ENCODE results near the gene DOCK2. TPM values are rescaled to one million over a fixed set of nuclear protein-coding genes. Genes with fewer than 3 reads are reported as not detected.
"Not testable (repeated sequence)": the region's sequence is repeated elsewhere in the genome, so short reads cannot be mapped to it uniquely, and the experiment has no call there.

The DOCK2 gene
- total RNA-seq, 1 experiment from 2014 or later: 1.4 TPM

DNA sequence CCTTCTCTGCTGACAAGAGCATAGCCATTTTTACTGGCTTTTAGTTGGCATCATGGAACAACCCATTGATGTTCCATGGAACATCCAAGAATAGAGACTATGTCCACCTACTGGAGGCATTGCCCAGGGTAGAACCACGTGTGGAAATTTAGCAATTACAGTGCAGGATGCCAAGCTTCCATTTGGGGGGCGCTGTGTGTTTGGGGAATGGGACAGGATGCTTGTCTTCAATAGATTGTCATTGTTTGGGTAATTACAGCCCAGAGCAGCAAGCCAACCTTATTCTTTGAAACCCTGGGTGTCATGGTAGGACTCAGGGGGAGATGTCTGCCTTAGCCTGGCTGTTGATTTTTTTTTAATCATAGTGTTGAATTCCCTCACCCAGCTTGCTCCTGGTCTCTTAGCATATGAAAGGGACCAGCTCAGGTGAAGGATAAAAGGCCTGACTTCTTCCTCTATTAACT, 171.1 kb downstream of the DOCK2 start:
- ATAC-seq (no peak), DNase-seq (ENCODE audit: low read depth, low spot score) (no peak)
- Histone ChIP-seq H3K36me3 (ENCODE audit: control insufficient read depth, insufficient read depth, low read length) (no peaks in the 10 kb centered on the region), H3K4me3 (ENCODE audit: low read depth in 2 of 2, low read length in 2 of 2) (no peak overlapping the region), H3K27me3 (ENCODE audit: control insufficient read depth, insufficient read depth, low read length) (no peaks in the 10 kb centered on the region), H3K9me3 (ENCODE audit: control insufficient read depth, insufficient read depth, low read depth, low read length) (no peaks in the 10 kb centered on the region), H3K4me1 (ENCODE audit: control insufficient read depth, insufficient read depth, low read length) (no peaks in the 10 kb centered on the region), H3K27ac (ENCODE audit: low read length) (no peak overlapping the region)
- ChIA-PET CTCF (no interaction called here), POLR2A (no interaction called here)
- BruUV-seq (replicated peaks): no TSS peak
- in situ Hi-C loops (cut with HindIII; ENCODE audit: low pct_unique_long_range_greater_than_20kb, low sequenced_read_pairs): no loop called here
- TF ChIP-seq POLR2AphosphoS5 (IDR thresholded peaks at IDR 0.05; ENCODE audit: low read depth, low read length) (no peak), TCF7L2 (IDR thresholded peaks at IDR 0.05; ENCODE audit: low read depth, low read length) (no peak), SIN3A (IDR thresholded peaks at IDR 0.05; ENCODE audit: borderline replicate concordance, insufficient read depth, low read depth, low read length) (no peak)
- TF ChIP-seq, protein P1, sequence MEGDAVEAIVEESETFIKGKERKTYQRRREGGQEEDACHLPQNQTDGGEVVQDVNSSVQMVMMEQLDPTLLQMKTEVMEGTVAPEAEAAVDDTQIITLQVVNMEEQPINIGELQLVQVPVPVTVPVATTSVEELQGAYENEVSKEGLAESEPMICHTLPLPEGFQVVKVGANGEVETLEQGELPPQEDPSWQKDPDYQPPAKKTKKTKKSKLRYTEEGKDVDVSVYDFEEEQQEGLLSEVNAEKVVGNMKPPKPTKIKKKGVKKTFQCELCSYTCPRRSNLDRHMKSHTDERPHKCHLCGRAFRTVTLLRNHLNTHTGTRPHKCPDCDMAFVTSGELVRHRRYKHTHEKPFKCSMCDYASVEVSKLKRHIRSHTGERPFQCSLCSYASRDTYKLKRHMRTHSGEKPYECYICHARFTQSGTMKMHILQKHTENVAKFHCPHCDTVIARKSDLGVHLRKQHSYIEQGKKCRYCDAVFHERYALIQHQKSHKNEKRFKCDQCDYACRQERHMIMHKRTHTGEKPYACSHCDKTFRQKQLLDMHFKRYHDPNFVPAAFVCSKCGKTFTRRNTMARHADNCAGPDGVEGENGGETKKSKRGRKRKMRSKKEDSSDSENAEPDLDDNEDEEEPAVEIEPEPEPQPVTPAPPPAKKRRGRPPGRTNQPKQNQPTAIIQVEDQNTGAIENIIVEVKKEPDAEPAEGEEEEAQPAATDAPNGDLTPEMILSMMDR (IDR thresholded peaks at IDR 0.05): peak; percentile 16
- intact Hi-C loops (cut with micrococcal nuclease; ENCODE audit: unreplicated experiment): no loop called here

GRCh38 chr5:169808880-169809279, 171.8 kb downstream of the DOCK2 start:
- H3K9me3 ChIP-seq (ENCODE audit: control insufficient read depth, insufficient read depth, low read depth, low read length); BruUV-seq (replicated peaks); H3K27ac ChIP-seq (ENCODE audit: low read length); DNase-seq (ENCODE audit: low read depth, low spot score); ATAC-seq; H3K36me3 ChIP-seq (ENCODE audit: control insufficient read depth, insufficient read depth, low read length); H3K4me1 ChIP-seq (ENCODE audit: control insufficient read depth, insufficient read depth, low read length); intact Hi-C loops (cut with micrococcal nuclease; ENCODE audit: unreplicated experiment); in situ Hi-C loops (cut with HindIII; ENCODE audit: low pct_unique_long_range_greater_than_20kb, low sequenced_read_pairs); POLR2A ChIA-PET; H3K4me3 ChIP-seq (ENCODE audit: low read depth in 2 of 2, low read length in 2 of 2); CTCF ChIA-PET; H3K27me3 ChIP-seq (ENCODE audit: control insufficient read depth, insufficient read depth, low read length): not testable (repeated sequence)

GRCh38 chr5:169809281-169809680, 172.2 kb downstream of the DOCK2 start:
- CTCF ChIA-PET: no interaction called here
- no TSS peak for BruUV-seq (replicated peaks)
- H3K9me3 ChIP-seq (ENCODE audit: control insufficient read depth, insufficient read depth, low read depth, low read length): no peaks in the 10 kb centered on the region; the same call in 1 of the 2 replicates
- H3K27me3 ChIP-seq (ENCODE audit: control insufficient read depth, insufficient read depth, low read length): no peaks in the 10 kb centered on the region
- H3K36me3 ChIP-seq (ENCODE audit: control insufficient read depth, insufficient read depth, low read length): no peaks in the 10 kb centered on the region
- POLR2A ChIA-PET: no interaction called here
- H3K4me3 ChIP-seq (ENCODE audit: low read depth in 2 of 2, low read length in 2 of 2): no peak overlapping the region
- TF ChIP-seq, protein P1 (IDR thresholded peaks at IDR 0.05): no peak
- no peak for TF ChIP-seq POLR2AphosphoS5 (IDR thresholded peaks at IDR 0.05; ENCODE audit: low read depth, low read length)
- TF ChIP-seq SIN3A (IDR thresholded peaks at IDR 0.05; ENCODE audit: borderline replicate concordance, insufficient read depth, low read depth, low read length): no peak
- TF ChIP-seq TCF7L2 (IDR thresholded peaks at IDR 0.05; ENCODE audit: low read depth, low read length): no peak
- TF ChIP-seq, protein P2, sequence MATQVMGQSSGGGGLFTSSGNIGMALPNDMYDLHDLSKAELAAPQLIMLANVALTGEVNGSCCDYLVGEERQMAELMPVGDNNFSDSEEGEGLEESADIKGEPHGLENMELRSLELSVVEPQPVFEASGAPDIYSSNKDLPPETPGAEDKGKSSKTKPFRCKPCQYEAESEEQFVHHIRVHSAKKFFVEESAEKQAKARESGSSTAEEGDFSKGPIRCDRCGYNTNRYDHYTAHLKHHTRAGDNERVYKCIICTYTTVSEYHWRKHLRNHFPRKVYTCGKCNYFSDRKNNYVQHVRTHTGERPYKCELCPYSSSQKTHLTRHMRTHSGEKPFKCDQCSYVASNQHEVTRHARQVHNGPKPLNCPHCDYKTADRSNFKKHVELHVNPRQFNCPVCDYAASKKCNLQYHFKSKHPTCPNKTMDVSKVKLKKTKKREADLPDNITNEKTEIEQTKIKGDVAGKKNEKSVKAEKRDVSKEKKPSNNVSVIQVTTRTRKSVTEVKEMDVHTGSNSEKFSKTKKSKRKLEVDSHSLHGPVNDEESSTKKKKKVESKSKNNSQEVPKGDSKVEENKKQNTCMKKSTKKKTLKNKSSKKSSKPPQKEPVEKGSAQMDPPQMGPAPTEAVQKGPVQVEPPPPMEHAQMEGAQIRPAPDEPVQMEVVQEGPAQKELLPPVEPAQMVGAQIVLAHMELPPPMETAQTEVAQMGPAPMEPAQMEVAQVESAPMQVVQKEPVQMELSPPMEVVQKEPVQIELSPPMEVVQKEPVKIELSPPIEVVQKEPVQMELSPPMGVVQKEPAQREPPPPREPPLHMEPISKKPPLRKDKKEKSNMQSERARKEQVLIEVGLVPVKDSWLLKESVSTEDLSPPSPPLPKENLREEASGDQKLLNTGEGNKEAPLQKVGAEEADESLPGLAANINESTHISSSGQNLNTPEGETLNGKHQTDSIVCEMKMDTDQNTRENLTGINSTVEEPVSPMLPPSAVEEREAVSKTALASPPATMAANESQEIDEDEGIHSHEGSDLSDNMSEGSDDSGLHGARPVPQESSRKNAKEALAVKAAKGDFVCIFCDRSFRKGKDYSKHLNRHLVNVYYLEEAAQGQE (IDR thresholded peaks at IDR 0.05; ENCODE audit: insufficient read depth in 1 of 2, low read depth in 2 of 2, low read length in 1 of 2): no peak
- peak; percentile 18; the same call in 1 of the 2 replicates for ATAC-seq
- in situ Hi-C loops (cut with HindIII; ENCODE audit: low pct_unique_long_range_greater_than_20kb, low sequenced_read_pairs) (no loop called here), intact Hi-C loops (cut with micrococcal nuclease; ENCODE audit: unreplicated experiment) (no loop called here)
- no peak overlapping the region for H3K27ac ChIP-seq (ENCODE audit: low read length)
- no peaks in the 10 kb centered on the region for H3K4me1 ChIP-seq (ENCODE audit: control insufficient read depth, insufficient read depth, low read length)
- DNase-seq (ENCODE audit: low read depth, low spot score): no peak
